ENCODE results near the gene CT47C1. TPM values are rescaled to one million over a fixed set of nuclear protein-coding genes. Genes with fewer than 3 reads are reported as not detected.
A peak's percentile ranks its signal among the peaks of the same experiment; 100 is the strongest.

CT47C1 gene
- total RNA-seq, 1 experiment from 2014 or later = 0.07 TPM

DNA sequence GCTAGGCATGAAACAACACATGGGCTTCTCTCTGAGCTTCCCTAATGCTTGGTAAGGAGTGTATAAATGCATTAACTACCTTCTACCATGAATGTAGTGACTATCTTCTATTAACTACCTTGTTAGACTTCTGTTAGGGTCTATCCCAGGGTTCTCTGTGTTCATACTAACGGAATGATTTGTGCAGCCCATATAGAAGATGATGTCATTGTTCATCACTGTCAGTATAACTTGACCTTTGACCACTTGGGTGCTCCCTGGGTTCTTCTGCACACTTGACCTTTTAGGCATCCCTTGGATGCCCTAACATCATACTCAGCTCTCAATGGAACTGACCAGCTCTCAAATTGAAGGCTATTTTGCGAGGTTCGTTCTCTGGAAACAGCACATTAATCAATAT lies 30.8 kb upstream of the CT47C1 start:
- no peak overlapping the region for H3K9ac ChIP-seq (ENCODE audit: low read length)
- no peak overlapping the region for H3K4me2 ChIP-seq (ENCODE audit: low read length)
- peak overlapping the region; percentile 47; the same call in 1 of the 2 replicates for H3K27ac ChIP-seq (ENCODE audit: low read length)
- H4K20me1 ChIP-seq (ENCODE audit: low read length) = no peaks in the 10 kb centered on the region
- H3K4me1 ChIP-seq (ENCODE audit: insufficient read depth, low read length) = peaks cover 28% of the 10 kb centered on the region
- no peaks in the 10 kb centered on the region for H3K9me2 ChIP-seq (replicated peaks; ENCODE audit: low read length)
- intact Hi-C loops (cut with micrococcal nuclease) = no loop called here
- ChIA-PET POLR2A (ENCODE audit: unreplicated experiment) (interaction anchor here (0.5 kb wide), 1 partner anchor 25 kb away, joined by 6 read pairs; no protein-coding TSS in a partner anchor), CTCF (no interaction called here)
- no peaks in the 10 kb centered on the region for H3K36me3 ChIP-seq (ENCODE audit: low read depth, low read length)
- TF ChIP-seq EZH2phosphoT487 (IDR thresholded peaks at IDR 0.05; ENCODE audit: borderline replicate concordance, low read length) (no peak), EZH2 (IDR thresholded peaks at IDR 0.05; ENCODE audit: low read length, unreplicated experiment) (no peak)
- TF ChIP-seq, protein P1, sequence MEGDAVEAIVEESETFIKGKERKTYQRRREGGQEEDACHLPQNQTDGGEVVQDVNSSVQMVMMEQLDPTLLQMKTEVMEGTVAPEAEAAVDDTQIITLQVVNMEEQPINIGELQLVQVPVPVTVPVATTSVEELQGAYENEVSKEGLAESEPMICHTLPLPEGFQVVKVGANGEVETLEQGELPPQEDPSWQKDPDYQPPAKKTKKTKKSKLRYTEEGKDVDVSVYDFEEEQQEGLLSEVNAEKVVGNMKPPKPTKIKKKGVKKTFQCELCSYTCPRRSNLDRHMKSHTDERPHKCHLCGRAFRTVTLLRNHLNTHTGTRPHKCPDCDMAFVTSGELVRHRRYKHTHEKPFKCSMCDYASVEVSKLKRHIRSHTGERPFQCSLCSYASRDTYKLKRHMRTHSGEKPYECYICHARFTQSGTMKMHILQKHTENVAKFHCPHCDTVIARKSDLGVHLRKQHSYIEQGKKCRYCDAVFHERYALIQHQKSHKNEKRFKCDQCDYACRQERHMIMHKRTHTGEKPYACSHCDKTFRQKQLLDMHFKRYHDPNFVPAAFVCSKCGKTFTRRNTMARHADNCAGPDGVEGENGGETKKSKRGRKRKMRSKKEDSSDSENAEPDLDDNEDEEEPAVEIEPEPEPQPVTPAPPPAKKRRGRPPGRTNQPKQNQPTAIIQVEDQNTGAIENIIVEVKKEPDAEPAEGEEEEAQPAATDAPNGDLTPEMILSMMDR (conservative IDR thresholded peaks at IDR 0.05; ENCODE audit: low read depth, low read length) = no peak
- H3K4me3 ChIP-seq (ENCODE audit: low read length) = no peak overlapping the region
- H3K79me2 ChIP-seq (ENCODE audit: low read length) = no peaks in the 10 kb centered on the region
- no peak overlapping the region for H2AFZ ChIP-seq (ENCODE audit: low read length)
- no peaks in the 10 kb centered on the region for H3F3A ChIP-seq (ENCODE audit: low read length, unreplicated experiment)
- no peaks in the 10 kb centered on the region for H3K27me3 ChIP-seq (ENCODE audit: low read length)
- no TSS peak for BruUV-seq (replicated peaks)
- DNase-seq (no peak), ATAC-seq (no peak)
- no peaks in the 10 kb centered on the region for H3K9me3 ChIP-seq (ENCODE audit: low read length)

DNA sequence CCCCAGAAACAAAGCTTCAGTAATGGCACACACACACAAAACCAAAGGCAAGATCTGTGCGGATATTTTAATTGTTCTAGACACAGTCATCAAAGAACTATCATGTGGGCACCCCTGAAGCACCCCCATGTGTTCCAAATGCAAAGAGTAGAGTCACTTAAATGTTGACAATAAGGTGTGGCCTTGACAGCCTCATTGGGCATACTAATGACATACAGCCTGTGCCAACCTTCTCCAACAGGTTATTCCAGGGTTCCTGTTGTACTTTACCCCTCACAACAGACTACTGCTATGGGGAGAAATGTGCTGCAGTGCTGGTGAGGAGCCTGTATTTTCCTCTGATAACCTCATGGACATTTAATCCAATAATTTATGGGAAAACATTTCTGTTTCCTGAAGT lies 29.8 kb upstream of the CT47C1 start:
- Histone ChIP-seq H3K4me1 (ENCODE audit: insufficient read depth, low read length) (peaks cover 28% of the 10 kb centered on the region), H4K20me1 (ENCODE audit: low read length) (no peaks in the 10 kb centered on the region), H3K27me3 (ENCODE audit: low read length) (no peaks in the 10 kb centered on the region), H3K4me3 (ENCODE audit: low read length) (no peak overlapping the region), H3K4me2 (ENCODE audit: low read length) (0 out of 2 replicates have a peak overlapping the region, but pooled peaks have one; percentile 16), H3K36me3 (ENCODE audit: low read depth, low read length) (no peaks in the 10 kb centered on the region), H3K9ac (ENCODE audit: low read length) (no peak overlapping the region), H3K9me3 (ENCODE audit: low read length) (no peaks in the 10 kb centered on the region), H3K9me2 (replicated peaks; ENCODE audit: low read length) (no peaks in the 10 kb centered on the region), H3F3A (ENCODE audit: low read length, unreplicated experiment) (no peaks in the 10 kb centered on the region), H2AFZ (ENCODE audit: low read length) (no peak overlapping the region), H3K79me2 (ENCODE audit: low read length) (no peaks in the 10 kb centered on the region), H3K27ac (ENCODE audit: low read length) (no peak overlapping the region)
- DNase-seq (peak; percentile 19), ATAC-seq (no peak)
- no TSS peak for BruUV-seq (replicated peaks)
- TF ChIP-seq, protein P1 (conservative IDR thresholded peaks at IDR 0.05; ENCODE audit: low read depth, low read length) = no peak
- TF ChIP-seq EZH2phosphoT487 (IDR thresholded peaks at IDR 0.05; ENCODE audit: borderline replicate concordance, low read length) = no peak
- POLR2A ChIA-PET (ENCODE audit: unreplicated experiment) = no interaction called here
- intact Hi-C loops (cut with micrococcal nuclease) = no loop called here
- CTCF ChIA-PET = no interaction called here

DNA sequence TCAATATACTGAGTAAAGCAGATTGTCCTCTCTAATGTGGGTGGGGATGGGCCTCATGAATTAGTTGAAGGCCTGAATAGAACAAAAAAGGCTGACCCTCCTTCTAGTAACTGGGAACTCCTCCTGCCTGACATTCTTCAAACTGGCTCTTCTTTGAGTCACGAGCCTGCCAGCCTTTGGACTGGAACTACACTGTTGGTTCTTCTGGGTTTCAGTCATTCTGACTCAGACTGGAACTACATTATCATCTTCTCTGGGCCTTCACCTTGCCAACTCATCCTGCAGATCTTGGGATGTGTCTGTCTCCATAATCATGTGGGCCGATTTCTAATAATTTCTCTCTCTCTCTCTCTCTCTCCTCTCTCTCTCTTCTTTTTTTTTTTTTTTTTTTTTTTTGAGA lies 26.9 kb upstream of the CT47C1 start:
- Histone ChIP-seq H3K4me1 (ENCODE audit: insufficient read depth, low read length) (peaks cover 24% of the 10 kb centered on the region), H3K9me2 (replicated peaks; ENCODE audit: low read length) (no peaks in the 10 kb centered on the region), H2AFZ (ENCODE audit: low read length) (no peak overlapping the region), H3K36me3 (ENCODE audit: low read depth, low read length) (no peaks in the 10 kb centered on the region), H3K9me3 (ENCODE audit: low read length) (no peaks in the 10 kb centered on the region), H3K27ac (ENCODE audit: low read length) (no peak overlapping the region), H3F3A (ENCODE audit: low read length, unreplicated experiment) (no peaks in the 10 kb centered on the region), H3K9ac (ENCODE audit: low read length) (no peak overlapping the region), H3K4me2 (ENCODE audit: low read length) (no peak overlapping the region), H3K27me3 (ENCODE audit: low read length) (no peaks in the 10 kb centered on the region), H4K20me1 (ENCODE audit: low read length) (no peaks in the 10 kb centered on the region), H3K79me2 (ENCODE audit: low read length) (no peaks in the 10 kb centered on the region), H3K4me3 (ENCODE audit: low read length) (no peak overlapping the region)
- ChIA-PET POLR2A (ENCODE audit: unreplicated experiment) (no interaction called here), CTCF (no interaction called here)
- no peak for ATAC-seq
- no TSS peak for BruUV-seq (replicated peaks)
- TF ChIP-seq EZH2 (IDR thresholded peaks at IDR 0.05; ENCODE audit: low read length, unreplicated experiment) = no peak
- peak; percentile 45 for DNase-seq
- intact Hi-C loops (cut with micrococcal nuclease) = no loop called here

Data from PC-3 (cell line).